H1 (cell line): Measurements from ENCODE around the gene ARID1B. TPM values are rescaled to one million over a fixed set of nuclear protein-coding genes. Genes with fewer than 3 reads are reported as not detected.

ENCODE experiments used
- CTCF ChIA-PET: fragments of 300-600 bp; sonication (Branson Sonifier 250); formaldehyde crosslinking; loops from one replicate; lab custom pipeline; 2021; ENCODE audit not compliant: partially characterized antibody; lab: Charles Lee
- POLR2A ChIA-PET: fragments of 300-600 bp; sonication (Branson Sonifier 250); formaldehyde crosslinking; loops from one replicate; lab custom pipeline; 2021; ENCODE audit warnings: inconsistent platforms; ENCODE audit not compliant: partially characterized antibody; lab: Charles Lee
- DNase-seq, 2 experiments: peaks; one replicate each; pipeline versions ENCODE4 v3.0.0 to v3.0.0-alpha.2; 2010 to 2022; ENCODE audit warnings: low spot score in 2 of 2, low read depth in 1 of 2, mixed read lengths in 1 of 2
- FAIRE-seq: peaks from 2 replicates; lab custom pipeline; 2011; peaks lifted over from hg19 to GRCh38; lab: Jason Lieb, UNC
- H2AFZ ChIP-seq: 2 replicates; pipeline ENCODE4 v1.8.1; 2012; ENCODE audit warnings: low read length, inconsistent platforms
- H2AK5ac ChIP-seq: 2 replicates; pipeline ENCODE4 v1.6.1; 2013; ENCODE audit warnings: low read depth, low read length
- H2BK120ac ChIP-seq: replicated peaks from 2 replicates; pipeline ENCODE3; 2013; ENCODE audit warnings: low read depth, low read length, inconsistent platforms
- H2BK12ac ChIP-seq: 2 replicates; pipeline ENCODE4 v1.6.1; 2013; ENCODE audit warnings: low read depth, low read length
- H2BK15ac ChIP-seq: 2 replicates; pipeline ENCODE4 v1.6.1; 2013; ENCODE audit warnings: low read length
- H2BK20ac ChIP-seq: 2 replicates; pipeline ENCODE4 v1.6.1; 2013; ENCODE audit warnings: low read length
- H2BK5ac ChIP-seq: 2 replicates; pipeline ENCODE4 v1.6.1; 2013; ENCODE audit warnings: low read depth, low read length
- H3K14ac ChIP-seq: 2 replicates; pipeline ENCODE4 v1.6.1; 2013; ENCODE audit warnings: inconsistent platforms; ENCODE audit not compliant: insufficient read length
- H3K18ac ChIP-seq: 2 replicates; pipeline ENCODE4 v1.6.1; 2013; ENCODE audit warnings: low read length; ENCODE audit errors: extremely low read depth
- H3K23ac ChIP-seq: 2 replicates; pipeline ENCODE4 v1.6.1; 2013; ENCODE audit warnings: inconsistent platforms; ENCODE audit not compliant: insufficient read length
- H3K23me2 ChIP-seq: 2 replicates; pipeline ENCODE4 v1.6.1; 2013; ENCODE audit warnings: low read depth, low read length
- H3K27ac ChIP-seq: 2 replicates; pipeline ENCODE4 v1.6.1; 2011; ENCODE audit warnings: low read depth, low read length, inconsistent platforms
- H3K27me3 ChIP-seq, 4 experiments: replicated peaks in 1 of 4; 1 replicate in 1 of 4; 2 replicates in 3 of 4; pipeline versions ENCODE4 v1.6.1 to v1.8.1; 2011 to 2013; ENCODE audit warnings: low read length in 3 of 4, mild to moderate bottlenecking in 3 of 4, inconsistent platforms in 2 of 4, mixed read lengths in 2 of 4, moderate library complexity in 1 of 4; ENCODE audit not compliant: control insufficient read depth in 3 of 4, insufficient read depth in 3 of 4; ENCODE audit errors: extremely low read depth in 1 of 4
- H3K36me3 ChIP-seq, 4 experiments: 2 replicates each; pipeline versions ENCODE4 v1.6.1 to v1.8.1; 2011 to 2013; ENCODE audit warnings: mild to moderate bottlenecking in 4 of 4, low read length in 3 of 4, moderate library complexity in 2 of 4, control low read depth in 1 of 4, inconsistent platforms in 1 of 4; ENCODE audit not compliant: insufficient read depth in 4 of 4, control insufficient read depth in 2 of 4
- H3K4ac ChIP-seq: replicated peaks from 2 replicates; pipeline ENCODE3; 2013; ENCODE audit warnings: low read length, low read depth, mixed read lengths, inconsistent platforms; ENCODE audit not compliant: insufficient read length
- H3K4me1 ChIP-seq, 4 experiments: replicated peaks in 1 of 4; 1 replicate in 1 of 4; 2 replicates in 3 of 4; pipeline versions ENCODE4 v1.6.1 to v1.8.1; 2011 to 2013; ENCODE audit warnings: low read length in 3 of 4, inconsistent platforms in 2 of 4, mixed read lengths in 1 of 4; ENCODE audit not compliant: insufficient read depth in 4 of 4, control insufficient read depth in 3 of 4
- H3K4me2 ChIP-seq, 2 experiments: 2 replicates each; pipeline versions ENCODE4 v1.6.1 to v1.8.1; 2011 to 2013; ENCODE audit warnings: low read depth in 2 of 2, low read length in 2 of 2, control low read depth in 1 of 2, inconsistent platforms in 1 of 2, mild to moderate bottlenecking in 1 of 2; ENCODE audit not compliant: insufficient read depth in 1 of 2
- H3K4me3 ChIP-seq, 4 experiments: fragments of 200-600, 300-600 bp in 1 of 4; sonication (generic), shearing (Covaris generic), sonication (Bioruptor Twin) in 1 of 4; 2 replicates each; pipeline versions ENCODE4 v1.5.1 to v1.8.1; 2011 to 2016; ENCODE audit warnings: low read length in 4 of 4, low read depth in 3 of 4, control low read depth in 2 of 4, inconsistent platforms in 2 of 4, mild to moderate bottlenecking in 2 of 4, mixed read lengths in 1 of 4, moderate library complexity in 1 of 4; ENCODE audit not compliant: insufficient read depth in 2 of 4; ENCODE audit errors: extremely low read depth in 1 of 4
- H3K56ac ChIP-seq: replicated peaks from 2 replicates; pipeline ENCODE3; 2013; ENCODE audit warnings: low read depth, mild to moderate bottlenecking, mixed read lengths, low read length, inconsistent platforms; ENCODE audit not compliant: insufficient read length
- H3K79me1 ChIP-seq: 2 replicates; pipeline ENCODE4 v1.6.1; 2013; ENCODE audit warnings: low read depth, low read length, control low read depth
- H3K79me2 ChIP-seq, 2 experiments: 2 replicates each; pipeline versions ENCODE4 v1.6.1 to v1.8.1; 2012 to 2013; ENCODE audit warnings: low read length in 2 of 2, mild to moderate bottlenecking in 2 of 2, inconsistent platforms in 1 of 2; ENCODE audit not compliant: insufficient read depth in 2 of 2, control insufficient read depth in 1 of 2
- H3K9ac ChIP-seq, 4 experiments: replicated peaks in 1 of 4; 1 replicate in 1 of 4; 2 replicates in 3 of 4; pipeline versions ENCODE4 v1.6.1 to v1.8.1; 2011 to 2013; ENCODE audit warnings: low read depth in 3 of 4, low read length in 3 of 4, control low read depth in 2 of 4, mild to moderate bottlenecking in 2 of 4, moderate library complexity in 2 of 4, inconsistent platforms in 1 of 4; ENCODE audit errors: extremely low read depth in 1 of 4
- H3K9me3 ChIP-seq, 2 experiments: 2 replicates each; pipeline versions ENCODE4 v1.6.1 to v1.8.1; 2012 to 2013; ENCODE audit warnings: mild to moderate bottlenecking in 2 of 2, moderate library complexity in 2 of 2, control low read depth in 1 of 2, inconsistent platforms in 1 of 2, low read depth in 1 of 2, low read length in 1 of 2, mixed read lengths in 1 of 2; ENCODE audit not compliant: insufficient read depth in 2 of 2
- H4K20me1 ChIP-seq, 2 experiments: replicated peaks in 1 of 2; 2 replicates each; pipeline versions ENCODE3 to v1.8.1; 2011 to 2013; ENCODE audit warnings: inconsistent platforms in 2 of 2, low read length in 2 of 2, mild to moderate bottlenecking in 1 of 2; ENCODE audit not compliant: insufficient read depth in 2 of 2, control insufficient read depth in 1 of 2
- H4K5ac ChIP-seq: 2 replicates; pipeline ENCODE4 v1.6.1; 2013; ENCODE audit warnings: low read length, low read depth, mixed read lengths, inconsistent platforms; ENCODE audit not compliant: insufficient read length
- H4K8ac ChIP-seq: 2 replicates; pipeline ENCODE4 v1.8.0; 2013; ENCODE audit warnings: mild to moderate bottlenecking, moderate library complexity, low read length, inconsistent platforms; ENCODE audit not compliant: insufficient read depth; ENCODE audit errors: extremely low read depth
- H4K91ac ChIP-seq: replicated peaks from 2 replicates; pipeline ENCODE3; 2013; ENCODE audit warnings: low read length, mixed read lengths, inconsistent platforms; ENCODE audit not compliant: insufficient read length
- FOSL1 ChIP-seq: IDR thresholded peaks from 2 replicates; pipeline ENCODE4 v1.6.1; 2011; ENCODE audit warnings: mild to moderate bottlenecking, low read depth, low read length, moderate library complexity; ENCODE audit not compliant: insufficient read depth
- GTF2F1 ChIP-seq: IDR thresholded peaks from 2 replicates; pipeline ENCODE4 v1.6.1; 2012; ENCODE audit warnings: low read depth, low read length, improper control_type of control experiment, borderline replicate concordance
- PHF8 ChIP-seq: fragments of 200-600 bp; sonication (generic); conservative IDR thresholded peaks from 2 replicates; pipeline ENCODE4 v1.7.1; 2012; ENCODE audit warnings: low read depth, mild to moderate bottlenecking, inconsistent platforms, low read length, moderate library complexity
- POU5F1 ChIP-seq: IDR thresholded peaks from 2 replicates; pipeline ENCODE4 v1.6.1; 2011; ENCODE audit warnings: low read depth, mild to moderate bottlenecking, low read length, moderate library complexity
- SP4 ChIP-seq: IDR thresholded peaks from 2 replicates; pipeline ENCODE4 v1.6.1; 2012; ENCODE audit warnings: low read length, inconsistent platforms
- SUZ12 ChIP-seq: fragments of 200-600 bp; sonication (generic); IDR thresholded peaks from 2 replicates; pipeline ENCODE4 v1.6.1; 2012; ENCODE audit warnings: mild to moderate bottlenecking, inconsistent platforms, low read length, moderate library complexity, mixed read lengths
- WGBS, 2 experiments: shearing (Covaris generic) in 1 of 2; methylation state at CpG; one replicate each; pipeline versions ENCODE4 v1.1.6 to v1.1.7; 2013 to 2015; ENCODE audit warnings: low lambda C conversion rate in 2 of 2, mixed read lengths in 2 of 2, inconsistent platforms in 1 of 2, low coverage in 1 of 2, missing lambda C conversion rate in 1 of 2; ENCODE audit not compliant: insufficient replicate concordance in 2 of 2, insufficient coverage in 1 of 2, insufficient read length in 1 of 2; ENCODE audit errors: extremely low coverage in 1 of 2, missing lambda C conversion rate in 1 of 2; 5-methylcytosine and 5-hydroxymethylcytosine counted together
- polyA plus RNA-seq, 7 experiments: library from polyadenylated mRNA; depleted of rRNA in 3 of 7; stranded (reverse) in 5 of 7; unstranded in 2 of 7; fragments of >200 nt in 5 of 7; fragments of 200-250 nt in 2 of 7; gene quantifications; 1 replicate in 5 of 7; 2 replicates in 1 of 7; 4 replicates in 1 of 7; pipeline versions ENCODE4 v1.2.1 to v1.2.3, GENCODE V29; 2011 to 2013; ENCODE audit warnings: missing spikeins in 2 of 7, mixed read lengths in 2 of 7
- total RNA-seq: library from RNA; stranded (reverse); fragmentation: NEBNext Ultra II Directional; extraction: Animal tissue kit (Norgen Biotek cat#: 25700); gene quantifications from 2 replicates; pipeline ENCODE4 v1.2.1, GENCODE V29; 2021
- TF ChIP-seq, protein P1 (sequence below), 3 experiments: IDR thresholded peaks; 1 replicate in 2 of 3; 2 replicates in 1 of 3; pipeline versions ENCODE4 v1.5.1 to v1.6.1; 2011; ENCODE audit warnings: low read length in 3 of 3, mild to moderate bottlenecking in 3 of 3, inconsistent platforms in 2 of 3, low read depth in 1 of 3, moderate library complexity in 1 of 3; ENCODE audit not compliant: insufficient read depth in 1 of 3; ENCODE audit errors: control extremely low read depth in 1 of 3

Gene ARID1B
- total and polyA plus RNA-seq, 2 of the 8 experiments (the other 6 are each of a cell fraction or from before 2014, with no cell fraction given): 24.3 to 70.3 TPM

DNA sequence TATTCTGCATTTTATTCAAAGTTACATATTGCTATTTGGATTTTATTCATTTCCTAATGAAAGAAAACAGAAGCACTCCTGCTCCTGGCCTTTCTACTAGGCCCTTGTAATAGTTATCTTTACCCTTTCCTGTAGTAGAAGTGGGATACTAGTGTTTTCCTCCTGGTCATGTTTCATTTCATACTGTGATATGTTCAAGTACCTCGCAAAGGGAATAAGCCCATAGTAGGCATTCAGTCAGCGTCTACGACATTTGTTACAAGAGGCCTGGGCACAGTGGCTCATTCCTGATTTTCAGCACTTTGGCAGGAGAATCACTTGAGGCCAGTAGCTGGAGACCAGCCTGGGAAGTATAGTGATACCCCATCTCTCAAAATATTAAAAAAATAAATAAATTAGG, 154.1 kb downstream of the ARID1B start:
- H3K36me3 ChIP-seq: peaks cover 0 to 3% (median 0%) of the 10 kb centered on the region in 4 experiments; a peak in 2 of 8 replicates
- FAIRE-seq: no peak
- H2AK5ac ChIP-seq: no peak overlapping the region
- H3K27me3 ChIP-seq: no peaks in the 10 kb centered on the region
- ChIA-PET CTCF (interaction anchor here (0.8 to 1.9 kb wide), 5 partner anchors 10 to 208 kb away, joined by 3 to 6 read pairs (median 4); no protein-coding TSS in a partner anchor), POLR2A (no interaction called here)
- peaks cover 0 to 87% of the 10 kb centered on the region in 2 experiments; a peak in 3 of 4 replicates for H3K79me2 ChIP-seq
- H4K20me1 ChIP-seq: peaks cover 3 to 5% of the 10 kb centered on the region in 2 experiments
- no peak for TF ChIP-seq GTF2F1
- TF ChIP-seq SP4: no peak
- no peak for TF ChIP-seq POU5F1
- TF ChIP-seq FOSL1: no peak
- TF ChIP-seq PHF8: no peak
- TF ChIP-seq, protein P1, sequence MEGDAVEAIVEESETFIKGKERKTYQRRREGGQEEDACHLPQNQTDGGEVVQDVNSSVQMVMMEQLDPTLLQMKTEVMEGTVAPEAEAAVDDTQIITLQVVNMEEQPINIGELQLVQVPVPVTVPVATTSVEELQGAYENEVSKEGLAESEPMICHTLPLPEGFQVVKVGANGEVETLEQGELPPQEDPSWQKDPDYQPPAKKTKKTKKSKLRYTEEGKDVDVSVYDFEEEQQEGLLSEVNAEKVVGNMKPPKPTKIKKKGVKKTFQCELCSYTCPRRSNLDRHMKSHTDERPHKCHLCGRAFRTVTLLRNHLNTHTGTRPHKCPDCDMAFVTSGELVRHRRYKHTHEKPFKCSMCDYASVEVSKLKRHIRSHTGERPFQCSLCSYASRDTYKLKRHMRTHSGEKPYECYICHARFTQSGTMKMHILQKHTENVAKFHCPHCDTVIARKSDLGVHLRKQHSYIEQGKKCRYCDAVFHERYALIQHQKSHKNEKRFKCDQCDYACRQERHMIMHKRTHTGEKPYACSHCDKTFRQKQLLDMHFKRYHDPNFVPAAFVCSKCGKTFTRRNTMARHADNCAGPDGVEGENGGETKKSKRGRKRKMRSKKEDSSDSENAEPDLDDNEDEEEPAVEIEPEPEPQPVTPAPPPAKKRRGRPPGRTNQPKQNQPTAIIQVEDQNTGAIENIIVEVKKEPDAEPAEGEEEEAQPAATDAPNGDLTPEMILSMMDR (IDR thresholded peaks at IDR 0.05; ENCODE audit: control extremely low read depth in 1 of 3, insufficient read depth in 1 of 3, low read depth in 1 of 3, low read length in 3 of 3): no peak
- TF ChIP-seq SUZ12: no peak
- H4K5ac ChIP-seq: peak overlapping the region; percentile 33
- no peaks in the 10 kb centered on the region for H3K23me2 ChIP-seq
- H3K79me1 ChIP-seq: no peaks in the 10 kb centered on the region; the same call in 1 of the 2 replicates
- no peak overlapping the region for H3K4me3 ChIP-seq
- no peak overlapping the region for H2BK20ac ChIP-seq
- H3K4me2 ChIP-seq: no peak overlapping the region
- no peak overlapping the region for H3K56ac ChIP-seq
- WGBS, 2 experiments: 98% methylated on average over 3 of the region's 3 CpGs; no CpG with 5 or more reads in 1 of the 2 experiments
- no peak for DNase-seq
- H2BK5ac ChIP-seq: no peak overlapping the region
- no peak overlapping the region for H3K18ac ChIP-seq
- no peak overlapping the region for H2BK15ac ChIP-seq
- no peak overlapping the region for H3K4ac ChIP-seq
- H2BK120ac ChIP-seq: no peak overlapping the region
- H2BK12ac ChIP-seq: no peak overlapping the region
- H3K14ac ChIP-seq: no peak overlapping the region
- no peak overlapping the region for H4K91ac ChIP-seq
- no peak overlapping the region for H3K27ac ChIP-seq
- H3K9ac ChIP-seq: no peak overlapping the region
- H3K4me1 ChIP-seq: peaks cover 4 to 11% (median 8%) of the 10 kb centered on the region in 4 experiments; a peak in 5 of 7 replicates
- H3K9me3 ChIP-seq: no peaks in the 10 kb centered on the region
- no peak overlapping the region for H2AFZ ChIP-seq
- no peak overlapping the region for H4K8ac ChIP-seq
- H3K23ac ChIP-seq: no peak overlapping the region
